Natural killer cell (primary cell): ENCODE data around the gene TTC28. TPM values are rescaled to one million over a fixed set of nuclear protein-coding genes. Genes with fewer than 3 reads are reported as not detected.

Experiments
- ATAC-seq, 3 donors: fragments of 150-1000 bp in 2 of 3; fragments of 200-7000 bp in 1 of 3; cut with Tn5 transposase; 1 replicate in 1 of 3; 2 replicates in 2 of 3; pipeline ENCODE4 v1.10.0; 2021; ENCODE audit warnings: mild to moderate bottlenecking in 2 of 3, moderate library complexity in 2 of 3
- DNase-seq, 2 donors: peaks; one replicate each; pipeline versions ENCODE4 v3.0.0 to v3.0.0-alpha.2; 2013 to 2021; ENCODE audit warnings: mixed read lengths in 1 of 2
- H3K27ac ChIP-seq: one replicate; pipeline ENCODE4 v1.5.1; 2013; ENCODE audit warnings: mild to moderate bottlenecking, low read length
- H3K27me3 ChIP-seq: one replicate; pipeline ENCODE4 v1.6.1; 2013; ENCODE audit warnings: low read length; ENCODE audit not compliant: control insufficient read depth, insufficient read depth
- H3K36me3 ChIP-seq: one replicate; pipeline ENCODE4 v1.6.1; 2013; ENCODE audit warnings: low read length; ENCODE audit not compliant: control insufficient read depth, insufficient read depth
- H3K4me1 ChIP-seq: one replicate; pipeline ENCODE4 v1.6.1; 2013; ENCODE audit warnings: low read length; ENCODE audit not compliant: control insufficient read depth, insufficient read depth
- H3K4me3 ChIP-seq: one replicate; pipeline ENCODE4 v1.5.1; 2013; ENCODE audit warnings: low read length
- H3K9me3 ChIP-seq: one replicate; pipeline ENCODE4 v1.6.1; 2013; ENCODE audit warnings: low read length; ENCODE audit not compliant: control insufficient read depth, insufficient read depth
- H3K27ac Mint-ChIP-seq, 2 donors: one replicate each; pipeline ENCODE4 v1.8.0; 2022; ENCODE audit warnings: mild to moderate bottlenecking in 2 of 2, mixed read lengths in 2 of 2, moderate library complexity in 1 of 2
- H3K27me3 Mint-ChIP-seq, 2 donors: one replicate each; pipeline ENCODE4 v1.8.0; 2022; ENCODE audit warnings: low read depth in 2 of 2, mixed read lengths in 2 of 2
- H3K36me3 Mint-ChIP-seq: one replicate; pipeline ENCODE4 v1.8.0; 2022; ENCODE audit warnings: mixed read lengths
- H3K4me1 Mint-ChIP-seq, 2 donors: one replicate each; pipeline ENCODE4 v1.8.0; 2022; ENCODE audit warnings: mixed read lengths in 2 of 2
- H3K4me3 Mint-ChIP-seq: one replicate; pipeline ENCODE4 v1.8.0; 2022; ENCODE audit warnings: mild to moderate bottlenecking, moderate library complexity, mixed read lengths
- H3K9me3 Mint-ChIP-seq, 2 donors: one replicate each; pipeline ENCODE4 v1.8.0; 2022; ENCODE audit warnings: mixed read lengths in 2 of 2
- WGBS: methylation state at CpG from one replicate; pipeline ENCODE4 v1.1.7; 2013; ENCODE audit warnings: missing lambda C conversion rate; ENCODE audit not compliant: insufficient coverage; 5-methylcytosine and 5-hydroxymethylcytosine counted together
- intact Hi-C: fragments of 100-400 bp; cut with micrococcal nuclease; formaldehyde crosslinking; loops from one replicate; pipeline ENCODE4 v1.14.2; 2022
- total RNA-seq, 4 donors: library from RNA; stranded (reverse); fragments of 120-200 nt in 1 of 4; gene quantifications; one replicate each; pipeline versions ENCODE4 v1.2.3 to v1.2.4, GENCODE V29; 2013 to 2022
- TF ChIP-seq, protein P1 (sequence below): fragments of 200-600 bp; IDR thresholded peaks from one replicate; pipeline ENCODE4 v1.8.0; 2022; ENCODE audit warnings: antibody characterized with exemption

Gene TTC28
- total RNA-seq, 3 donors from 2014 or later (not counting 1 experiment from before 2014, with no cell fraction given): 4.1 to 10.0 (median 8.6) TPM

- ATAC-seq: peak; percentile 62 to 89 (median 67)
- no peaks in the 10 kb centered on the region for H3K9me3 Mint-ChIP-seq
- intact Hi-C loops: loop anchor here (1.0 kb wide), 1 partner anchor 123 kb away; no protein-coding TSS in a partner anchor
- no peaks in the 10 kb centered on the region for H3K9me3 ChIP-seq
- peaks cover 0 to 7% of the 10 kb centered on the region in 2 donors for H3K4me1 Mint-ChIP-seq
- H3K36me3 ChIP-seq: no peaks in the 10 kb centered on the region
- no peaks in the 10 kb centered on the region for H3K27me3 ChIP-seq
- H3K27me3 Mint-ChIP-seq: no peaks in the 10 kb centered on the region
- 22% methylated on average over 14 of the region's 14 CpGs for WGBS
- DNase-seq: peak; percentile 47 to 83
- no peak overlapping the region for H3K4me3 ChIP-seq
- no peaks in the 10 kb centered on the region for H3K36me3 Mint-ChIP-seq
- H3K4me3 Mint-ChIP-seq: no peak overlapping the region
- TF ChIP-seq, protein P1, sequence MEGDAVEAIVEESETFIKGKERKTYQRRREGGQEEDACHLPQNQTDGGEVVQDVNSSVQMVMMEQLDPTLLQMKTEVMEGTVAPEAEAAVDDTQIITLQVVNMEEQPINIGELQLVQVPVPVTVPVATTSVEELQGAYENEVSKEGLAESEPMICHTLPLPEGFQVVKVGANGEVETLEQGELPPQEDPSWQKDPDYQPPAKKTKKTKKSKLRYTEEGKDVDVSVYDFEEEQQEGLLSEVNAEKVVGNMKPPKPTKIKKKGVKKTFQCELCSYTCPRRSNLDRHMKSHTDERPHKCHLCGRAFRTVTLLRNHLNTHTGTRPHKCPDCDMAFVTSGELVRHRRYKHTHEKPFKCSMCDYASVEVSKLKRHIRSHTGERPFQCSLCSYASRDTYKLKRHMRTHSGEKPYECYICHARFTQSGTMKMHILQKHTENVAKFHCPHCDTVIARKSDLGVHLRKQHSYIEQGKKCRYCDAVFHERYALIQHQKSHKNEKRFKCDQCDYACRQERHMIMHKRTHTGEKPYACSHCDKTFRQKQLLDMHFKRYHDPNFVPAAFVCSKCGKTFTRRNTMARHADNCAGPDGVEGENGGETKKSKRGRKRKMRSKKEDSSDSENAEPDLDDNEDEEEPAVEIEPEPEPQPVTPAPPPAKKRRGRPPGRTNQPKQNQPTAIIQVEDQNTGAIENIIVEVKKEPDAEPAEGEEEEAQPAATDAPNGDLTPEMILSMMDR: peak; percentile 94
- H3K27ac ChIP-seq: no peak overlapping the region
- H3K4me1 ChIP-seq: no peaks in the 10 kb centered on the region
- no peak overlapping the region for H3K27ac Mint-ChIP-seq
These were observed 670.3 kb downstream of the TTC28 start for GRCh38 chr22:28009272-28009827.

DNA sequence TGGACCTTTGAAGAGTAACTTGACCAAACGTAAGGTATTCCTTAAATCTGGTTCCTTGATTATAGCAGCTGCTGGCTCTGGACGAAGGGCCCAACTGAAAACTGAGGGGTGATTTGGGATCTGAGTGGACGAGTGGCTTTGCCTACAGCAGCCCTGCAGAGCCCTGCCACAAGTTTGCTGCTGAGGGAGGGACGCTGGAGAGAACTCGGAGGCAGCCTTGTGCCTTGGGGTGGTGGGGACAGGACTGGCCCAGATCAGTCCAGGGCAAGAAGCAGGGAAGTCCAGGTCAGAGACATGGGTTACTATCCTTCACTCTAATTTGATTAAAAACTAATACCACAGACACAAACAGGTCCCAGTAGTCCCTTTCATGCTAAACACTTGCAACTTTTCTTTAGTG lies 671.0 kb downstream of the TTC28 start:
- Histone ChIP-seq H3K36me3 (no peaks in the 10 kb centered on the region), H3K4me1 (no peaks in the 10 kb centered on the region), H3K27me3 (no peaks in the 10 kb centered on the region), H3K9me3 (no peaks in the 10 kb centered on the region), H3K27ac (no peak overlapping the region), H3K4me3 (no peak overlapping the region)
- TF ChIP-seq, protein P1: no peak
- Mint-ChIP-seq H3K4me3 (no peak overlapping the region), H3K9me3 (no peaks in the 10 kb centered on the region), H3K36me3 (no peaks in the 10 kb centered on the region), H3K27me3 (no peaks in the 10 kb centered on the region), H3K27ac (no peak overlapping the region), H3K4me1 (peaks cover 0 to 7% of the 10 kb centered on the region in 2 donors)
- ATAC-seq: no peak
- intact Hi-C loops: loop anchor here (1.0 kb wide), 1 partner anchor 122 kb away; no protein-coding TSS in a partner anchor
- 84% methylated on average over 5 of the region's 5 CpGs for WGBS
- no peak for DNase-seq

DNA sequence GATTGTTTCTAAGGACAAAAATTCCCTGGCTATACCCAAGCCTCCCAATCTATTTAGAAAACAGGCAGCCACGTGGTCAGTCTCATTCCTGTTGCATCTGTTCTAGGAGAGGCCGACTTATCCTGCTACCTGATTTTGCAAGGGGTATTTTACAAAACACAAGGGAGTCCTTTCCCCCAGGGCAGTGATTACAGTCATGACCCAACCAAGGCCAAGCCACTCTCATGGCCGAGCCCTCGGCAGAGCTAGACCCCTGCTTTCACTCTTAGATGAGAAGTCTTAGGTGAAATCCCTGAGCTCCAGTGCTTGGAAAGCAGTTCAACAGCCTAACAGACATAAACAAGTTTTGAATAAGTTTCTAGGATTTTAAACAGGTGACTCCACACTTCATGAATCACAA lies 671.6 kb downstream of the TTC28 start:
- no peaks in the 10 kb centered on the region for H3K36me3 ChIP-seq
- Mint-ChIP-seq H3K4me3 (no peak overlapping the region), H3K27ac (no peak overlapping the region), H3K27me3 (no peaks in the 10 kb centered on the region), H3K9me3 (no peaks in the 10 kb centered on the region), H3K36me3 (no peaks in the 10 kb centered on the region), H3K4me1 (peaks cover 0 to 7% of the 10 kb centered on the region in 2 donors)
- no peak for ATAC-seq
- 96% methylated on average over 4 of the region's 4 CpGs for WGBS
- no peaks in the 10 kb centered on the region for H3K4me1 ChIP-seq
- intact Hi-C loops: no loop called here
- H3K27ac ChIP-seq: no peak overlapping the region
- H3K9me3 ChIP-seq: no peaks in the 10 kb centered on the region
- no peak for DNase-seq
- H3K4me3 ChIP-seq: no peak overlapping the region
- TF ChIP-seq, protein P1: no peak
- no peaks in the 10 kb centered on the region for H3K27me3 ChIP-seq

GRCh38 chr22:28006271-28006670 lies 673.4 kb downstream of the TTC28 start:
- Mint-ChIP-seq H3K9me3 (no peaks in the 10 kb centered on the region), H3K4me1 (peaks cover 0 to 7% of the 10 kb centered on the region in 2 donors), H3K4me3 (no peak overlapping the region), H3K27ac (no peak overlapping the region), H3K36me3 (no peaks in the 10 kb centered on the region), H3K27me3 (no peaks in the 10 kb centered on the region)
- Histone ChIP-seq H3K4me1 (no peaks in the 10 kb centered on the region), H3K27ac (no peak overlapping the region), H3K9me3 (no peaks in the 10 kb centered on the region), H3K4me3 (no peak overlapping the region), H3K36me3 (no peaks in the 10 kb centered on the region), H3K27me3 (no peaks in the 10 kb centered on the region)
- TF ChIP-seq, protein P1: no peak
- intact Hi-C loops: no loop called here
- 87% methylated on average over 7 of the region's 7 CpGs for WGBS
- no peak for ATAC-seq
- no peak for DNase-seq
